ENCODE results near the gene RNFT2. TPM values are rescaled to one million over a fixed set of nuclear protein-coding genes. Genes with fewer than 3 reads are reported as not detected.
A peak's percentile ranks its signal among the peaks of the same experiment; 100 is the strongest.

The RNFT2 gene
- total and polyA plus RNA-seq, 2 donors, result 4.4 to 9.7 TPM

GRCh38 chr12:116839287-116839830, 101.2 kb downstream of the RNFT2 start:
- Histone ChIP-seq H3K36me3 (ENCODE audit: control insufficient read depth in 2 of 2, insufficient read depth in 2 of 2, low read length in 1 of 2) (peaks cover 7 to 11% of the 10 kb centered on the region in 2 donors), H3K4me3 (ENCODE audit: low read length in 2 of 2) (no peak overlapping the region), H3K4me1 (ENCODE audit: control insufficient read depth in 2 of 2, insufficient read depth in 2 of 2, low read length in 2 of 2) (no peaks in the 10 kb centered on the region), H3K27me3 (ENCODE audit: control insufficient read depth in 2 of 2, insufficient read depth in 1 of 2, low read length in 1 of 2) (no peaks in the 10 kb centered on the region), H3K27ac (ENCODE audit: low read depth in 1 of 2, low read length in 1 of 2) (no peak overlapping the region), H3K9me3 (ENCODE audit: control insufficient read depth in 2 of 2, insufficient read depth in 1 of 2, low read length in 1 of 2) (no peaks in the 10 kb centered on the region)
- no peak for DNase-seq (ENCODE audit: low read depth in 6 of 9, low spot score in 9 of 9)
- 95% methylated on average over 3 of the region's 3 CpGs for WGBS

- H3K4me3 ChIP-seq (ENCODE audit: low read length in 2 of 2), result no peak overlapping the region
- no peaks in the 10 kb centered on the region for H3K27me3 ChIP-seq (ENCODE audit: control insufficient read depth in 2 of 2, insufficient read depth in 1 of 2, low read length in 1 of 2)
- WGBS, result 97% methylated on average over 6 of the region's 6 CpGs
- H3K4me1 ChIP-seq (ENCODE audit: control insufficient read depth in 2 of 2, insufficient read depth in 2 of 2, low read length in 2 of 2), result no peaks in the 10 kb centered on the region
- no peak for DNase-seq (ENCODE audit: low read depth in 6 of 9, low spot score in 9 of 9)
- H3K9me3 ChIP-seq (ENCODE audit: control insufficient read depth in 2 of 2, insufficient read depth in 1 of 2, low read length in 1 of 2), result no peaks in the 10 kb centered on the region
- H3K36me3 ChIP-seq (ENCODE audit: control insufficient read depth in 2 of 2, insufficient read depth in 2 of 2, low read length in 1 of 2), result peaks cover 0 to under 1% of the 10 kb centered on the region in 2 donors
- H3K27ac ChIP-seq (ENCODE audit: low read depth in 1 of 2, low read length in 1 of 2), result no peak overlapping the region
These were observed 105.0 kb downstream of the RNFT2 start for GRCh38 chr12:116843085-116843484.

DNA sequence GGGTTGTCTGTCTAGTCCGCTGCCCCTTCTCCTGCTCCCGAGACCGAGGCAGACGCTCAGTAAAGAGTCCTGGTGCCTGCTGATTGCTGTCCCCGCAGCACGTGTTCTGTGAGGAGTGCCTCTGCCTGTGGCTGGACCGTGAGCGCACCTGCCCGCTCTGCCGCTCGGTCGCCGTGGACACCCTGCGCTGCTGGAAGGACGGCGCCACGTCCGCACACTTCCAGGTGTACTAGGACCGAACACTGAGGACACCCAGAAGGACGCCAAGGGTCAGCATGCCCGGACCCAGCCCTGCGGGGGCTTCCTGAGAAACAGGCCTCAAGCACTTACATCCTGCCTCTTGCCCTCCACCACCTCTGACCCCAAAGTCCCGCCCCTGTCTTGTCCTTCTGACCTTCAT, 111.1 kb downstream of the RNFT2 start:
- Histone ChIP-seq H3K4me1 (ENCODE audit: control insufficient read depth in 2 of 2, insufficient read depth in 2 of 2, low read length in 2 of 2) (peaks cover 13 to 24% of the 10 kb centered on the region in 2 donors), H3K27me3 (ENCODE audit: control insufficient read depth in 2 of 2, insufficient read depth in 1 of 2, low read length in 1 of 2) (no peaks in the 10 kb centered on the region), H3K27ac (ENCODE audit: low read depth in 1 of 2, low read length in 1 of 2) (no peak overlapping the region), H3K4me3 (ENCODE audit: low read length in 2 of 2) (no peak overlapping the region), H3K9me3 (ENCODE audit: control insufficient read depth in 2 of 2, insufficient read depth in 1 of 2, low read length in 1 of 2) (no peaks in the 10 kb centered on the region), H3K36me3 (ENCODE audit: control insufficient read depth in 2 of 2, insufficient read depth in 2 of 2, low read length in 1 of 2) (peaks cover 0 to 3% of the 10 kb centered on the region in 2 donors)
- DNase-seq (ENCODE audit: low read depth in 6 of 9, low spot score in 9 of 9), result no peak
- WGBS, result 98% methylated on average over 23 of the region's 23 CpGs

DNA sequence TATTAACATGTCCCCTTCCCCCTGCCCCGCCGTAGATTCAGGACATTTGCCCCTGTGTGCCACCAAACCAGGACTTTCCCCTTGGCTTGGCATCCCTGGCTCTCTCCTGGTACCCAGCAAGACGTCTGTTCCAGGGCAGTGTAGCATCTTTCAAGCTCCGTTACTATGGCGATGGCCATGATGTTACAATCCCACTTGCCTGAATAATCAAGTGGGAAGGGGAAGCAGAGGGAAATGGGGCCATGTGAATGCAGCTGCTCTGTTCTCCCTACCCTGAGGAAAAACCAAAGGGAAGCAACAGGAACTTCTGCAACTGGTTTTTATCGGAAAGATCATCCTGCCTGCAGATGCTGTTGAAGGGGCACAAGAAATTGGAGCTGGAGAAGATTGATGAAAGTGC, 114.2 kb downstream of the RNFT2 start:
- Histone ChIP-seq H3K36me3 (ENCODE audit: control insufficient read depth in 2 of 2, insufficient read depth in 2 of 2, low read length in 1 of 2) (peaks cover 0 to 3% of the 10 kb centered on the region in 2 donors), H3K4me3 (ENCODE audit: low read length in 2 of 2) (no peak overlapping the region), H3K4me1 (ENCODE audit: control insufficient read depth in 2 of 2, insufficient read depth in 2 of 2, low read length in 2 of 2) (peaks cover 14 to 31% of the 10 kb centered on the region in 2 donors), H3K27ac (ENCODE audit: low read depth in 1 of 2, low read length in 1 of 2) (peak overlapping the region in 1 of 2 donors; percentile 33), H3K9me3 (ENCODE audit: control insufficient read depth in 2 of 2, insufficient read depth in 1 of 2, low read length in 1 of 2) (no peaks in the 10 kb centered on the region), H3K27me3 (ENCODE audit: control insufficient read depth in 2 of 2, insufficient read depth in 1 of 2, low read length in 1 of 2) (no peaks in the 10 kb centered on the region)
- DNase-seq (ENCODE audit: low read depth in 6 of 9, low spot score in 9 of 9), result no peak
- 95% methylated on average over 6 of the region's 6 CpGs for WGBS

DNA sequence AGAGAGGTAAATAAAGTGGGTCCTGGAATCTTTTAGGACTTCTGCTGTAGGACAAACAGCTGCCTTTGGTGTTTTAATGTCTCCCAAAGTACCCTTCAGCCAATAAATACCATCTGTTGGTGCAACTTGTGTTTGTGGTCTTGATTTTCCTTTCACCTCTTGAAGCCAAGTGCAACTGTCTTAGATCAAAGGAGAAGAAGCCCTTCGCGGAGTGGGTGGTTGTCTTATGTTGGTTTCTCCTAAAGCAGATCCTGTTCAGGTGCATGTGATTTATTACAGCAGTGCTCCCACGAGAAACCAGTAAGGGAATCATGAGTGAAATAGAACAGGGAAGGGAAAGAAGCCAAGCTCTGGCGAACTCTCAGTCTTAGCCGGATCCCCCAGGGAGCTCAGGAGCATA, 115.4 kb downstream of the RNFT2 start:
- Histone ChIP-seq H3K9me3 (ENCODE audit: control insufficient read depth in 2 of 2, insufficient read depth in 1 of 2, low read length in 1 of 2) (no peaks in the 10 kb centered on the region), H3K36me3 (ENCODE audit: control insufficient read depth in 2 of 2, insufficient read depth in 2 of 2, low read length in 1 of 2) (no peaks in the 10 kb centered on the region), H3K27me3 (ENCODE audit: control insufficient read depth in 2 of 2, insufficient read depth in 1 of 2, low read length in 1 of 2) (no peaks in the 10 kb centered on the region), H3K27ac (ENCODE audit: low read depth in 1 of 2, low read length in 1 of 2) (peak overlapping the region in 1 of 2 donors; percentile 14), H3K4me3 (ENCODE audit: low read length in 2 of 2) (no peak overlapping the region), H3K4me1 (ENCODE audit: control insufficient read depth in 2 of 2, insufficient read depth in 2 of 2, low read length in 2 of 2) (peaks cover 14 to 37% of the 10 kb centered on the region in 2 donors)
- DNase-seq (ENCODE audit: low read depth in 6 of 9, low spot score in 9 of 9), result peak in 4 of 9 donors; percentile 36 to 72 (median 50)
- WGBS, result 35% methylated on average over 5 of the region's 5 CpGs

GRCh38 chr12:116855744-116856470, 117.8 kb downstream of the RNFT2 start:
- peaks cover 0 to 15% of the 10 kb centered on the region in 2 donors for H3K36me3 ChIP-seq (ENCODE audit: control insufficient read depth in 2 of 2, insufficient read depth in 2 of 2, low read length in 1 of 2)
- WGBS, result 95% methylated on average over 16 of the region's 16 CpGs
- DNase-seq (ENCODE audit: low read depth in 6 of 9, low spot score in 9 of 9), result no peak

DNA sequence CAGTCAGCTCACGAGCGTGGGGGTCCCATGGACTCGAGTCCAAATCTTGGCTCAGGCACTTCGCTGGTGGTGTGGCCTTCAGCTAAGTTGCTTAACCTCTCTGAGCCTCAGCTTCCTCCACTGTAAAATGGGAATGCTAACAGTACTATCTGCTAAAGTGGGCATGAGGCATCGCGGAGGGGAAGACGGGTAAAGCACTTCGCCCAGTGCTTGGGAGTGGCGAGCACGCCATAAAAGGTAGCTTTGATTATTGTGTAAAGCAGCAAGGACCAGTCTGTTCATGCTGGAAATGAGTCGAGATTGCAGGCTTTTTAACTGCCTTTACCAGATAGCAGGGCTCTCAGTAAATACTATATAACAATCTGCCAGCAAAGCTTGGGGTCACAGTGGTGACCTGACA, 118.6 kb downstream of the RNFT2 start:
- no peak for DNase-seq (ENCODE audit: low read depth in 6 of 9, low spot score in 9 of 9)
- H3K36me3 ChIP-seq (ENCODE audit: control insufficient read depth in 2 of 2, insufficient read depth in 2 of 2, low read length in 1 of 2), result peaks cover 0 to 16% of the 10 kb centered on the region in 2 donors
- H3K4me1 ChIP-seq (ENCODE audit: control insufficient read depth in 2 of 2, insufficient read depth in 2 of 2, low read length in 2 of 2), result peaks cover 20 to 66% of the 10 kb centered on the region in 2 donors
- WGBS, result 96% methylated on average over 11 of the region's 11 CpGs
- no peaks in the 10 kb centered on the region for H3K27me3 ChIP-seq (ENCODE audit: control insufficient read depth in 2 of 2, insufficient read depth in 1 of 2, low read length in 1 of 2)
- no peak overlapping the region for H3K27ac ChIP-seq (ENCODE audit: low read depth in 1 of 2, low read length in 1 of 2)
- no peaks in the 10 kb centered on the region for H3K9me3 ChIP-seq (ENCODE audit: control insufficient read depth in 2 of 2, insufficient read depth in 1 of 2, low read length in 1 of 2)
- H3K4me3 ChIP-seq (ENCODE audit: low read length in 2 of 2), result no peak overlapping the region

More at GRCh38 chr12:116855744-116856470, 117.8 kb downstream of the RNFT2 start:
- Histone ChIP-seq H3K4me3 (ENCODE audit: low read length in 2 of 2) (no peak overlapping the region), H3K9me3 (ENCODE audit: control insufficient read depth in 2 of 2, insufficient read depth in 1 of 2, low read length in 1 of 2) (no peaks in the 10 kb centered on the region), H3K27ac (ENCODE audit: low read depth in 1 of 2, low read length in 1 of 2) (no peak overlapping the region), H3K4me1 (ENCODE audit: control insufficient read depth in 2 of 2, insufficient read depth in 2 of 2, low read length in 2 of 2) (peaks cover 14 to 59% of the 10 kb centered on the region in 2 donors), H3K27me3 (ENCODE audit: control insufficient read depth in 2 of 2, insufficient read depth in 1 of 2, low read length in 1 of 2) (no peaks in the 10 kb centered on the region)

GRCh38 chr12:116859079-116859478, 121.0 kb downstream of the RNFT2 start:
- 51% methylated on average over 5 of the region's 5 CpGs for WGBS
- no peak overlapping the region for H3K4me3 ChIP-seq (ENCODE audit: low read length in 2 of 2)
- H3K27ac ChIP-seq (ENCODE audit: low read depth in 1 of 2, low read length in 1 of 2), result peak overlapping the region in 1 of 2 donors; percentile 33
- H3K27me3 ChIP-seq (ENCODE audit: control insufficient read depth in 2 of 2, insufficient read depth in 1 of 2, low read length in 1 of 2), result no peaks in the 10 kb centered on the region
- H3K9me3 ChIP-seq (ENCODE audit: control insufficient read depth in 2 of 2, insufficient read depth in 1 of 2, low read length in 1 of 2), result no peaks in the 10 kb centered on the region
- no peak for DNase-seq (ENCODE audit: low read depth in 6 of 9, low spot score in 9 of 9)
- peaks cover 0 to 16% of the 10 kb centered on the region in 2 donors for H3K36me3 ChIP-seq (ENCODE audit: control insufficient read depth in 2 of 2, insufficient read depth in 2 of 2, low read length in 1 of 2)
- H3K4me1 ChIP-seq (ENCODE audit: control insufficient read depth in 2 of 2, insufficient read depth in 2 of 2, low read length in 2 of 2), result peaks cover 11 to 53% of the 10 kb centered on the region in 2 donors

GRCh38 chr12:116860263-116860662, 122.1 kb downstream of the RNFT2 start:
- no peak for DNase-seq (ENCODE audit: low read depth in 6 of 9, low spot score in 9 of 9)
- Histone ChIP-seq H3K27me3 (ENCODE audit: control insufficient read depth in 2 of 2, insufficient read depth in 1 of 2, low read length in 1 of 2) (no peaks in the 10 kb centered on the region), H3K9me3 (ENCODE audit: control insufficient read depth in 2 of 2, insufficient read depth in 1 of 2, low read length in 1 of 2) (no peaks in the 10 kb centered on the region), H3K27ac (ENCODE audit: low read depth in 1 of 2, low read length in 1 of 2) (no peak overlapping the region), H3K36me3 (ENCODE audit: control insufficient read depth in 2 of 2, insufficient read depth in 2 of 2, low read length in 1 of 2) (peaks cover 0 to 19% of the 10 kb centered on the region in 2 donors), H3K4me3 (ENCODE audit: low read length in 2 of 2) (no peak overlapping the region), H3K4me1 (ENCODE audit: control insufficient read depth in 2 of 2, insufficient read depth in 2 of 2, low read length in 2 of 2) (peaks cover 9 to 47% of the 10 kb centered on the region in 2 donors)
- WGBS, result 89% methylated on average over 3 of the region's 3 CpGs

Data from thymus (tissue), 11 donors.